ENCODE data around the gene CIT.

The CIT gene

GRCh38 chr12:119803381-119803791, 73.7 kb downstream of the CIT start:
- DNase-seq: no peak

- DNase-seq: no peak
Measured at GRCh38 chr12:119802472-119802871, 74.6 kb downstream of the CIT start.

GRCh38 chr12:119797090-119797489, 80.0 kb downstream of the CIT start:
- no peak for DNase-seq

GRCh38 chr12:119796292-119796691, 80.8 kb downstream of the CIT start:
- no peak for DNase-seq

- DNase-seq: no peak
Measured at GRCh38 chr12:119791453-119791852, 85.7 kb downstream of the CIT start.

- DNase-seq: no peak
Measured at GRCh38 chr12:119788786-119789185, 88.3 kb downstream of the CIT start.

- DNase-seq: no peak
Measured at GRCh38 chr12:119786539-119786938, 90.6 kb downstream of the CIT start.

GRCh38 chr12:119784673-119785072, 92.4 kb downstream of the CIT start:
- no peak for DNase-seq

GRCh38 chr12:119783787-119784186, 93.3 kb downstream of the CIT start:
- DNase-seq: no peak

GRCh38 chr12:119781804-119782203, 95.3 kb downstream of the CIT start:
- no peak for DNase-seq

GRCh38 chr12:119780786-119781434, 96.2 kb downstream of the CIT start:
- no peak for DNase-seq

- no peak for DNase-seq
Measured at GRCh38 chr12:119775246-119775895, 101.7 kb downstream of the CIT start.

GRCh38 chr12:119772431-119772830, 104.7 kb downstream of the CIT start:
- DNase-seq: no peak

GRCh38 chr12:119770146-119770545, 107.0 kb downstream of the CIT start:
- DNase-seq: no peak

- no peak for DNase-seq
Measured at GRCh38 chr12:119762619-119763018, 114.5 kb downstream of the CIT start.

GRCh38 chr12:119758722-119759121, 118.4 kb downstream of the CIT start:
- DNase-seq: no peak

GRCh38 chr12:119758234-119758633, 118.9 kb downstream of the CIT start:
- no peak for DNase-seq

GRCh38 chr12:119751961-119752360, 125.2 kb downstream of the CIT start:
- DNase-seq: no peak

GRCh38 chr12:119749666-119750065, 127.5 kb downstream of the CIT start:
- no peak for DNase-seq

- no peak for DNase-seq
Measured at GRCh38 chr12:119748497-119748896, 128.6 kb downstream of the CIT start.

- no peak for DNase-seq
Measured at GRCh38 chr12:119746169-119746568, 131.0 kb downstream of the CIT start.

GRCh38 chr12:119744900-119745606, 132.1 kb downstream of the CIT start:
- DNase-seq: no peak

- DNase-seq: no peak
Measured at GRCh38 chr12:119742700-119743099, 134.4 kb downstream of the CIT start.

GRCh38 chr12:119740830-119741229, 136.3 kb downstream of the CIT start:
- DNase-seq: no peak

All from NCI-H2081 treated with DMSO at 0.1 percent for 48 hours (cell line).